H1 (cell line): ENCODE data around the gene GJB1. TPM values are rescaled to one million over a fixed set of nuclear protein-coding genes. Genes with fewer than 3 reads are reported as not detected.

Experiments used
- CTCF ChIA-PET: fragments of 300-600 bp; sonication (Branson Sonifier 250); formaldehyde crosslinking; loops from one replicate; lab custom pipeline; 2021; ENCODE audit not compliant: partially characterized antibody; lab: Charles Lee
- POLR2A ChIA-PET: fragments of 300-600 bp; sonication (Branson Sonifier 250); formaldehyde crosslinking; loops from one replicate; lab custom pipeline; 2021; ENCODE audit warnings: inconsistent platforms; ENCODE audit not compliant: partially characterized antibody; lab: Charles Lee
- DNase-seq, 2 experiments: peaks; one replicate each; pipeline versions ENCODE4 v3.0.0 to v3.0.0-alpha.2; 2010 to 2022; ENCODE audit warnings: low spot score in 2 of 2, low read depth in 1 of 2, mixed read lengths in 1 of 2
- FAIRE-seq: peaks from 2 replicates; lab custom pipeline; 2011; peaks lifted over from hg19 to GRCh38; lab: Jason Lieb, UNC
- H2AFZ ChIP-seq: 2 replicates; pipeline ENCODE4 v1.8.1; 2012; ENCODE audit warnings: low read length, inconsistent platforms
- H2AK5ac ChIP-seq: 2 replicates; pipeline ENCODE4 v1.6.1; 2013; ENCODE audit warnings: low read depth, low read length
- H2BK120ac ChIP-seq: replicated peaks from 2 replicates; pipeline ENCODE3; 2013; ENCODE audit warnings: low read depth, low read length, inconsistent platforms
- H2BK12ac ChIP-seq: 2 replicates; pipeline ENCODE4 v1.6.1; 2013; ENCODE audit warnings: low read depth, low read length
- H2BK15ac ChIP-seq: 2 replicates; pipeline ENCODE4 v1.6.1; 2013; ENCODE audit warnings: low read length
- H2BK20ac ChIP-seq: 2 replicates; pipeline ENCODE4 v1.6.1; 2013; ENCODE audit warnings: low read length
- H2BK5ac ChIP-seq: 2 replicates; pipeline ENCODE4 v1.6.1; 2013; ENCODE audit warnings: low read depth, low read length
- H3K14ac ChIP-seq: 2 replicates; pipeline ENCODE4 v1.6.1; 2013; ENCODE audit warnings: inconsistent platforms; ENCODE audit not compliant: insufficient read length
- H3K18ac ChIP-seq: 2 replicates; pipeline ENCODE4 v1.6.1; 2013; ENCODE audit warnings: low read length; ENCODE audit errors: extremely low read depth
- H3K23ac ChIP-seq: 2 replicates; pipeline ENCODE4 v1.6.1; 2013; ENCODE audit warnings: inconsistent platforms; ENCODE audit not compliant: insufficient read length
- H3K23me2 ChIP-seq: 2 replicates; pipeline ENCODE4 v1.6.1; 2013; ENCODE audit warnings: low read depth, low read length
- H3K27ac ChIP-seq: 2 replicates; pipeline ENCODE4 v1.6.1; 2011; ENCODE audit warnings: low read depth, low read length, inconsistent platforms
- H3K27me3 ChIP-seq, 4 experiments: replicated peaks in 1 of 4; 1 replicate in 1 of 4; 2 replicates in 3 of 4; pipeline versions ENCODE4 v1.6.1 to v1.8.1; 2011 to 2013; ENCODE audit warnings: low read length in 3 of 4, mild to moderate bottlenecking in 3 of 4, inconsistent platforms in 2 of 4, mixed read lengths in 2 of 4, moderate library complexity in 1 of 4; ENCODE audit not compliant: control insufficient read depth in 3 of 4, insufficient read depth in 3 of 4; ENCODE audit errors: extremely low read depth in 1 of 4
- H3K36me3 ChIP-seq, 4 experiments: 2 replicates each; pipeline versions ENCODE4 v1.6.1 to v1.8.1; 2011 to 2013; ENCODE audit warnings: mild to moderate bottlenecking in 4 of 4, low read length in 3 of 4, moderate library complexity in 2 of 4, control low read depth in 1 of 4, inconsistent platforms in 1 of 4; ENCODE audit not compliant: insufficient read depth in 4 of 4, control insufficient read depth in 2 of 4
- H3K4ac ChIP-seq: replicated peaks from 2 replicates; pipeline ENCODE3; 2013; ENCODE audit warnings: low read length, low read depth, mixed read lengths, inconsistent platforms; ENCODE audit not compliant: insufficient read length
- H3K4me1 ChIP-seq, 4 experiments: replicated peaks in 1 of 4; 1 replicate in 1 of 4; 2 replicates in 3 of 4; pipeline versions ENCODE4 v1.6.1 to v1.8.1; 2011 to 2013; ENCODE audit warnings: low read length in 3 of 4, inconsistent platforms in 2 of 4, mixed read lengths in 1 of 4; ENCODE audit not compliant: insufficient read depth in 4 of 4, control insufficient read depth in 3 of 4
- H3K4me2 ChIP-seq, 2 experiments: 2 replicates each; pipeline versions ENCODE4 v1.6.1 to v1.8.1; 2011 to 2013; ENCODE audit warnings: low read depth in 2 of 2, low read length in 2 of 2, control low read depth in 1 of 2, inconsistent platforms in 1 of 2, mild to moderate bottlenecking in 1 of 2; ENCODE audit not compliant: insufficient read depth in 1 of 2
- H3K4me3 ChIP-seq, 4 experiments: fragments of 200-600, 300-600 bp in 1 of 4; sonication (generic), shearing (Covaris generic), sonication (Bioruptor Twin) in 1 of 4; 2 replicates each; pipeline versions ENCODE4 v1.5.1 to v1.8.1; 2011 to 2016; ENCODE audit warnings: low read length in 4 of 4, low read depth in 3 of 4, control low read depth in 2 of 4, inconsistent platforms in 2 of 4, mild to moderate bottlenecking in 2 of 4, mixed read lengths in 1 of 4, moderate library complexity in 1 of 4; ENCODE audit not compliant: insufficient read depth in 2 of 4; ENCODE audit errors: extremely low read depth in 1 of 4
- H3K56ac ChIP-seq: replicated peaks from 2 replicates; pipeline ENCODE3; 2013; ENCODE audit warnings: low read depth, mild to moderate bottlenecking, mixed read lengths, low read length, inconsistent platforms; ENCODE audit not compliant: insufficient read length
- H3K79me1 ChIP-seq: 2 replicates; pipeline ENCODE4 v1.6.1; 2013; ENCODE audit warnings: low read depth, low read length, control low read depth
- H3K79me2 ChIP-seq, 2 experiments: 2 replicates each; pipeline versions ENCODE4 v1.6.1 to v1.8.1; 2012 to 2013; ENCODE audit warnings: low read length in 2 of 2, mild to moderate bottlenecking in 2 of 2, inconsistent platforms in 1 of 2; ENCODE audit not compliant: insufficient read depth in 2 of 2, control insufficient read depth in 1 of 2
- H3K9ac ChIP-seq, 4 experiments: replicated peaks in 1 of 4; 1 replicate in 1 of 4; 2 replicates in 3 of 4; pipeline versions ENCODE4 v1.6.1 to v1.8.1; 2011 to 2013; ENCODE audit warnings: low read depth in 3 of 4, low read length in 3 of 4, control low read depth in 2 of 4, mild to moderate bottlenecking in 2 of 4, moderate library complexity in 2 of 4, inconsistent platforms in 1 of 4; ENCODE audit errors: extremely low read depth in 1 of 4
- H3K9me3 ChIP-seq, 2 experiments: 2 replicates each; pipeline versions ENCODE4 v1.6.1 to v1.8.1; 2012 to 2013; ENCODE audit warnings: mild to moderate bottlenecking in 2 of 2, moderate library complexity in 2 of 2, control low read depth in 1 of 2, inconsistent platforms in 1 of 2, low read depth in 1 of 2, low read length in 1 of 2, mixed read lengths in 1 of 2; ENCODE audit not compliant: insufficient read depth in 2 of 2
- H4K20me1 ChIP-seq, 2 experiments: replicated peaks in 1 of 2; 2 replicates each; pipeline versions ENCODE3 to v1.8.1; 2011 to 2013; ENCODE audit warnings: inconsistent platforms in 2 of 2, low read length in 2 of 2, mild to moderate bottlenecking in 1 of 2; ENCODE audit not compliant: insufficient read depth in 2 of 2, control insufficient read depth in 1 of 2
- H4K5ac ChIP-seq: 2 replicates; pipeline ENCODE4 v1.6.1; 2013; ENCODE audit warnings: low read length, low read depth, mixed read lengths, inconsistent platforms; ENCODE audit not compliant: insufficient read length
- H4K8ac ChIP-seq: 2 replicates; pipeline ENCODE4 v1.8.0; 2013; ENCODE audit warnings: mild to moderate bottlenecking, moderate library complexity, low read length, inconsistent platforms; ENCODE audit not compliant: insufficient read depth; ENCODE audit errors: extremely low read depth
- H4K91ac ChIP-seq: replicated peaks from 2 replicates; pipeline ENCODE3; 2013; ENCODE audit warnings: low read length, mixed read lengths, inconsistent platforms; ENCODE audit not compliant: insufficient read length
- FOSL1 ChIP-seq: IDR thresholded peaks from 2 replicates; pipeline ENCODE4 v1.6.1; 2011; ENCODE audit warnings: mild to moderate bottlenecking, low read depth, low read length, moderate library complexity; ENCODE audit not compliant: insufficient read depth
- PHF8 ChIP-seq: fragments of 200-600 bp; sonication (generic); conservative IDR thresholded peaks from 2 replicates; pipeline ENCODE4 v1.7.1; 2012; ENCODE audit warnings: low read depth, mild to moderate bottlenecking, inconsistent platforms, low read length, moderate library complexity
- SIN3A ChIP-seq, 2 experiments: IDR thresholded peaks in 1 of 2; conservative IDR thresholded peaks in 1 of 2; 2 replicates each; pipeline ENCODE4 v1.6.1; 2011 to 2012; ENCODE audit warnings: low read length in 2 of 2, improper control_type of control experiment in 1 of 2, low read depth in 1 of 2, mild to moderate bottlenecking in 1 of 2
- TEAD4 ChIP-seq: IDR thresholded peaks from 2 replicates; pipeline ENCODE4 v1.6.1; 2012; ENCODE audit warnings: low read depth, low read length, inconsistent platforms, mixed read lengths
- WGBS, 2 experiments: shearing (Covaris generic) in 1 of 2; methylation state at CpG; one replicate each; pipeline versions ENCODE4 v1.1.6 to v1.1.7; 2013 to 2015; ENCODE audit warnings: low lambda C conversion rate in 2 of 2, mixed read lengths in 2 of 2, inconsistent platforms in 1 of 2, low coverage in 1 of 2, missing lambda C conversion rate in 1 of 2; ENCODE audit not compliant: insufficient replicate concordance in 2 of 2, insufficient coverage in 1 of 2, insufficient read length in 1 of 2; ENCODE audit errors: extremely low coverage in 1 of 2, missing lambda C conversion rate in 1 of 2; 5-methylcytosine and 5-hydroxymethylcytosine counted together
- polyA plus RNA-seq, 7 experiments: library from polyadenylated mRNA; depleted of rRNA in 3 of 7; stranded (reverse) in 5 of 7; unstranded in 2 of 7; fragments of >200 nt in 5 of 7; fragments of 200-250 nt in 2 of 7; gene quantifications; 1 replicate in 5 of 7; 2 replicates in 1 of 7; 4 replicates in 1 of 7; pipeline versions ENCODE4 v1.2.1 to v1.2.3, GENCODE V29; 2011 to 2013; ENCODE audit warnings: missing spikeins in 2 of 7, mixed read lengths in 2 of 7
- total RNA-seq: library from RNA; stranded (reverse); fragmentation: NEBNext Ultra II Directional; extraction: Animal tissue kit (Norgen Biotek cat#: 25700); gene quantifications from 2 replicates; pipeline ENCODE4 v1.2.1, GENCODE V29; 2021
- TF ChIP-seq, protein P1 (sequence below): IDR thresholded peaks from 2 replicates; pipeline ENCODE4 v1.6.1; 2011; ENCODE audit warnings: low read length, improper control_type of control experiment

GJB1 gene
- total and polyA plus RNA-seq, 2 of the 8 experiments (the other 6 are each of a cell fraction or from before 2014, with no cell fraction given) = 0.14 TPM; not detected in 1

DNA sequence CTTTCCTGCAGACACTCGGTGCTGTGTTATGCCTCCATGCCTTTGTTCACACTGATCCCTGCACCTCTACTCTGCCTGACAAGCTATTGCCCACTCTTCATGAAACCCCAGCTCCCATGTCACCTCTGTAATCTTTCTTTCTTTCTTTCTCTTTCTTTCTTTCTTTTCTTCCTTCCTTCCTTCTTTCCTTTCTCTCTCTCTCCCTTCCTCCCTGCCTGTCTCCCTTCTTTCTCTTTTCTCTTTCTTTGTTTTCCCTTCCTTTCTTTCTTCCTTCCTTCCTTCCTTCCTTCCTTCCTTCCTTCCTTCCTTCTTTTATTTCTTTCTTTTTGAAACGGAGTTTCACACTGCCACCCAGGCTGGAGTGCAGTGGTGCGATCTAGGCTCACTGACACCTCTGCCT lies 12.5 kb downstream of the GJB1 start:
- no peak overlapping the region for H3K4me2 ChIP-seq
- no peaks in the 10 kb centered on the region for H3K23me2 ChIP-seq
- H4K8ac ChIP-seq = no peak overlapping the region
- no peak overlapping the region for H4K5ac ChIP-seq
- no peak for FAIRE-seq
- no peak overlapping the region for H3K18ac ChIP-seq
- no peak overlapping the region for H2BK20ac ChIP-seq
- H2AFZ ChIP-seq = no peak overlapping the region
- H2BK120ac ChIP-seq = no peak overlapping the region
- CTCF ChIA-PET = no interaction called here
- no peaks in the 10 kb centered on the region for H3K79me1 ChIP-seq
- no peaks in the 10 kb centered on the region for H3K4me1 ChIP-seq
- H4K91ac ChIP-seq = peak overlapping the region; percentile 40
- H3K23ac ChIP-seq = no peak overlapping the region
- H2AK5ac ChIP-seq = no peak overlapping the region
- no peak overlapping the region for H3K4me3 ChIP-seq
- H3K27me3 ChIP-seq = no peaks in the 10 kb centered on the region
- TF ChIP-seq PHF8 (no peak), FOSL1 (no peak), SIN3A (conservative IDR thresholded peaks at IDR 0.05 in 1 of 2, IDR thresholded peaks at IDR 0.05 in 1 of 2; ENCODE audit: low read depth in 1 of 2, low read length in 2 of 2) (no peak), TEAD4 (no peak)
- TF ChIP-seq, protein P1, sequence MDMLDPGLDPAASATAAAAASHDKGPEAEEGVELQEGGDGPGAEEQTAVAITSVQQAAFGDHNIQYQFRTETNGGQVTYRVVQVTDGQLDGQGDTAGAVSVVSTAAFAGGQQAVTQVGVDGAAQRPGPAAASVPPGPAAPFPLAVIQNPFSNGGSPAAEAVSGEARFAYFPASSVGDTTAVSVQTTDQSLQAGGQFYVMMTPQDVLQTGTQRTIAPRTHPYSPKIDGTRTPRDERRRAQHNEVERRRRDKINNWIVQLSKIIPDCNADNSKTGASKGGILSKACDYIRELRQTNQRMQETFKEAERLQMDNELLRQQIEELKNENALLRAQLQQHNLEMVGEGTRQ = no peak
- no peak for DNase-seq
- no peaks in the 10 kb centered on the region for H3K9me3 ChIP-seq
- no peak overlapping the region for H2BK5ac ChIP-seq
- H3K79me2 ChIP-seq = no peaks in the 10 kb centered on the region
- H2BK12ac ChIP-seq = no peak overlapping the region
- H3K9ac ChIP-seq = no peak overlapping the region
- POLR2A ChIA-PET = no interaction called here
- H3K27ac ChIP-seq = no peak overlapping the region
- H4K20me1 ChIP-seq = no peaks in the 10 kb centered on the region
- H3K4ac ChIP-seq = no peak overlapping the region
- peaks cover 0 to 9% (median 3%) of the 10 kb centered on the region in 4 experiments; a peak in 5 of 8 replicates for H3K36me3 ChIP-seq
- 88% methylated on average over 2 of the region's 3 CpGs; no CpG with 5 or more reads in 1 of the 2 experiments for WGBS, 2 experiments
- no peak overlapping the region for H3K56ac ChIP-seq
- no peak overlapping the region for H2BK15ac ChIP-seq
- no peak overlapping the region for H3K14ac ChIP-seq
